HepG2 (cell line): Measurements from ENCODE around the gene P2RX2. TPM values are rescaled to one million over a fixed set of nuclear protein-coding genes. Genes with fewer than 3 reads are reported as not detected.

Experiments used
- ATAC-seq: fragments of 200-7000 bp; cut with Tn5 transposase; 3 replicates; pipeline ENCODE4 v1.9.1; 2020; ENCODE audit warnings: mild to moderate bottlenecking, moderate library complexity
- BruUV-seq: library from RNA; stranded (reverse); fragments of 400-500 nt; replicated peaks from 2 replicates; lab custom pipeline; 2021; lab: Mats Ljungman, UMichigan
- CTCF ChIA-PET: fragments of 300-600 bp; formaldehyde crosslinking; extraction: SDS; loops from one replicate; lab custom pipeline; 2021; ENCODE audit warnings: low total read pairs, inconsistent platforms, low intra/inter-chr PET ratio; lab: Yijun Ruan, JAX
- POLR2A ChIA-PET: fragments of 350-600 bp; sonication (Branson Sonifier 250); formaldehyde crosslinking; loops from one replicate; lab custom pipeline; 2020; ENCODE audit warnings: antibody characterized with exemption, inconsistent platforms; lab: Yijun Ruan, JAX
- DNase-seq: peaks from one replicate; pipeline ENCODE4 v3.0.0-alpha.2; 2015; ENCODE audit warnings: low spot score
- FAIRE-seq: peaks from 3 replicates; lab custom pipeline; 2011; peaks lifted over from hg19 to GRCh38; lab: Jason Lieb, UNC
- H2AFZ ChIP-seq: one replicate; pipeline ENCODE4 v1.6.1; 2011; ENCODE audit warnings: low read length, inconsistent platforms
- H3K27ac ChIP-seq: fragments of 300-600 bp; 3 replicates; pipeline ENCODE4 v1.8.0; 2011; ENCODE audit warnings: mixed run types, mild to moderate bottlenecking, mixed read lengths, low read length, inconsistent platforms; ENCODE audit not compliant: insufficient read depth; ENCODE audit errors: extremely low read length
- H3K27me3 ChIP-seq, 2 experiments: fragments of 200-600 bp in 1 of 2; 2 replicates in 1 of 2; 3 replicates in 1 of 2; pipeline versions ENCODE4 v1.6.0 to v1.8.0; 2011; ENCODE audit warnings: low read length in 2 of 2, mild to moderate bottlenecking in 2 of 2, moderate library complexity in 2 of 2, inconsistent platforms in 1 of 2; ENCODE audit not compliant: insufficient read depth in 2 of 2, control insufficient read depth in 1 of 2
- H3K36me3 ChIP-seq, 2 experiments: fragments of 200-600 bp in 1 of 2; replicated peaks in 1 of 2; 2 replicates in 1 of 2; 3 replicates in 1 of 2; pipeline versions ENCODE4 v1.5.1 to v1.8.0; 2011; ENCODE audit warnings: low read length in 2 of 2, inconsistent platforms in 1 of 2; ENCODE audit not compliant: insufficient read depth in 2 of 2, control insufficient read depth in 1 of 2
- H3K4me1 ChIP-seq: 2 replicates; pipeline ENCODE4 v1.5.1; 2012; ENCODE audit warnings: low read length, inconsistent platforms; ENCODE audit not compliant: insufficient read depth
- H3K4me2 ChIP-seq: 2 replicates; pipeline ENCODE4 v1.6.0; 2011; ENCODE audit warnings: low read depth, low read length, inconsistent platforms
- H3K4me3 ChIP-seq, 3 experiments: fragments of 200-600 bp in 1 of 3; sonication (generic), shearing (Covaris generic) in 1 of 3; replicated peaks in 1 of 3; 2 replicates each; pipeline ENCODE4 v1.5.1; 2011 to 2016; ENCODE audit warnings: low read length in 3 of 3, inconsistent platforms in 2 of 3, low read depth in 2 of 3, mild to moderate bottlenecking in 2 of 3, control low read depth in 1 of 3, mixed read lengths in 1 of 3; ENCODE audit not compliant: insufficient read depth in 1 of 3
- H3K79me2 ChIP-seq: one replicate; pipeline ENCODE4 v1.6.1; 2011; ENCODE audit warnings: low read length, inconsistent platforms; ENCODE audit not compliant: insufficient read depth
- H3K9ac ChIP-seq: 2 replicates; pipeline ENCODE4 v1.6.0; 2011; ENCODE audit warnings: mild to moderate bottlenecking, low read depth, low read length, inconsistent platforms; ENCODE audit not compliant: insufficient read depth
- H3K9me3 ChIP-seq: 2 replicates; pipeline ENCODE4 v1.5.1; 2012; ENCODE audit warnings: mild to moderate bottlenecking, low read length
- H4K20me1 ChIP-seq: 2 replicates; pipeline ENCODE4 v1.6.0; 2011; ENCODE audit warnings: inconsistent platforms, mild to moderate bottlenecking, low read length, moderate library complexity; ENCODE audit not compliant: insufficient read depth
- BRD4 ChIP-seq: sonication (generic); formaldehyde crosslinking; IDR thresholded peaks from 2 replicates; pipeline ENCODE4 v1.4.0; 2020; ENCODE audit warnings: missing genetic modification reagents
- E2F2 ChIP-seq: sonication (generic); formaldehyde crosslinking; IDR thresholded peaks from 2 replicates; pipeline ENCODE4 v1.4.0; 2020; ENCODE audit warnings: missing genetic modification reagents, borderline replicate concordance
- EHMT2 ChIP-seq: fragments of 200-600 bp; sonication (generic); IDR thresholded peaks from 2 replicates; pipeline ENCODE4 v1.7.0; 2017; ENCODE audit warnings: antibody characterized with exemption, low read depth, low read length, borderline replicate concordance
- KAT8 ChIP-seq: IDR thresholded peaks from 2 replicates; pipeline ENCODE4 v1.6.1; 2016; ENCODE audit warnings: missing genetic modification reagents, missing compliant biosample characterization
- REL ChIP-seq: sonication (generic); formaldehyde crosslinking; conservative IDR thresholded peaks from 2 replicates; pipeline ENCODE4 v1.8.0; 2022; ENCODE audit warnings: mild to moderate bottlenecking, missing genetic modification reagents, moderate library complexity
- SRY ChIP-seq: sonication (generic); formaldehyde crosslinking; IDR thresholded peaks from 2 replicates; pipeline ENCODE4 v1.8.0; 2022; ENCODE audit warnings: mild to moderate bottlenecking, missing genetic modification reagents
- TCF7 ChIP-seq: sonication (generic); IDR thresholded peaks from 2 replicates; pipeline ENCODE4 v1.6.1; 2016; ENCODE audit warnings: antibody characterized with exemption, low read depth
- ZBTB3 ChIP-seq: sonication (generic); formaldehyde crosslinking; IDR thresholded peaks from 2 replicates; pipeline ENCODE4 v1.4.0; 2020; ENCODE audit warnings: low read depth, mild to moderate bottlenecking, moderate library complexity, missing genetic modification reagents, borderline replicate concordance
- ZBTB44 ChIP-seq: sonication (generic); formaldehyde crosslinking; IDR thresholded peaks from 2 replicates; pipeline ENCODE4 v1.4.0; 2020; ENCODE audit warnings: missing genetic modification reagents
- ZNF121 ChIP-seq: sonication (generic); formaldehyde crosslinking; IDR thresholded peaks from 2 replicates; pipeline ENCODE4 v1.5.0; 2020; ENCODE audit warnings: mild to moderate bottlenecking, missing genetic modification reagents
- ZNF251 ChIP-seq: sonication (generic); formaldehyde crosslinking; IDR thresholded peaks from 2 replicates; pipeline ENCODE4 v1.9.0; 2021; ENCODE audit warnings: mild to moderate bottlenecking, missing genetic modification reagents
- ZNF253 ChIP-seq: sonication (generic); formaldehyde crosslinking; IDR thresholded peaks from 2 replicates; pipeline ENCODE4 v1.8.0; 2022; ENCODE audit warnings: mild to moderate bottlenecking, missing genetic modification reagents, borderline replicate concordance
- ZNF263 ChIP-seq: sonication (generic); formaldehyde crosslinking; IDR thresholded peaks from 2 replicates; pipeline ENCODE4 v1.4.0; 2020; ENCODE audit warnings: missing genetic modification reagents
- ZNF335 ChIP-seq: sonication (generic); formaldehyde crosslinking; IDR thresholded peaks from 2 replicates; pipeline ENCODE4 v1.4.0; 2020; ENCODE audit warnings: missing genetic modification reagents
- ZNF382 ChIP-seq: sonication (generic); formaldehyde crosslinking; IDR thresholded peaks from 2 replicates; pipeline ENCODE4 v1.5.0; 2020; ENCODE audit warnings: missing genetic modification reagents, mild to moderate bottlenecking, borderline replicate concordance
- ZNF572 ChIP-seq: sonication (generic); formaldehyde crosslinking; IDR thresholded peaks from 2 replicates; pipeline ENCODE4 v1.5.1; 2020; ENCODE audit warnings: mild to moderate bottlenecking, missing genetic modification reagents
- ZNF773 ChIP-seq: sonication (generic); formaldehyde crosslinking; IDR thresholded peaks from 2 replicates; pipeline ENCODE4 v1.4.0; 2020; ENCODE audit warnings: missing genetic modification reagents, borderline replicate concordance
- ZNF883 ChIP-seq: sonication (generic); formaldehyde crosslinking; IDR thresholded peaks from 2 replicates; pipeline ENCODE4 v1.5.1; 2020; ENCODE audit warnings: mild to moderate bottlenecking, missing genetic modification reagents; ENCODE audit errors: not compliant biosample characterization
- WGBS: methylation state at CpG from one replicate; pipeline ENCODE4 v1.1.6; 2017; ENCODE audit warnings: low lambda C conversion rate; 5-methylcytosine and 5-hydroxymethylcytosine counted together
- in situ Hi-C: cut with HindIII; loops from 2 replicates; pipeline ENCODE4 v1.10.0; 2017; ENCODE audit warnings: low pct_unique_long_range_greater_than_20kb; ENCODE audit not compliant: extremely low pct_ligation_motif_present
- intact Hi-C: fragments of 100-400 bp; cut with micrococcal nuclease; formaldehyde crosslinking; loops from one replicate; pipeline ENCODE4 v1.10.0; 2022; ENCODE audit not compliant: unreplicated experiment
- polyA plus RNA-seq, 8 experiments: library from polyadenylated mRNA; depleted of rRNA in 3 of 8; stranded (reverse) in 7 of 8; unstranded in 1 of 8; fragments of >200 nt; fragmentation: Illumina TruSeq in 4 of 8; extraction: Trizol in 4 of 8; gene quantifications; 2 replicates each; pipeline versions ENCODE4 v1.2.1 to v1.2.3, GENCODE V29; 2011 to 2016; ENCODE audit warnings: low read depth in 4 of 8, missing spikeins in 1 of 8, mixed read lengths in 1 of 8; ENCODE audit not compliant: insufficient read depth in 1 of 8
- total RNA-seq, 5 experiments: library from RNA; depleted of rRNA; stranded (reverse); fragments of >200 nt; fragmentation: Illumina TruSeq; extraction: Trizol; gene quantifications; 2 replicates each; pipeline ENCODE4 v1.2.3, GENCODE V29; 2016; ENCODE audit warnings: low read depth in 1 of 5

P2RX2 gene
- total and polyA plus RNA-seq, 2 of the 13 experiments (the other 11 are each of a cell fraction or from before 2014, with no cell fraction given): not detected

- H3K27ac ChIP-seq: no peak overlapping the region
- FAIRE-seq (no peak), DNase-seq (no peak), ATAC-seq (no peak)
- peaks cover 4 to 40% of the 10 kb centered on the region in 2 experiments; a peak in 4 of 5 replicates for H3K27me3 ChIP-seq
- H3K4me1 ChIP-seq: peaks cover 51% of the 10 kb centered on the region
- intact Hi-C loops (no loop called here), in situ Hi-C loops (loop anchor here (5.0 kb wide), 1 partner anchor 190 kb away; no protein-coding TSS in a partner anchor)
- H2AFZ ChIP-seq: no peak overlapping the region
- no peaks in the 10 kb centered on the region for H3K79me2 ChIP-seq
- POLR2A ChIA-PET: no interaction called here
- no TSS peak for BruUV-seq
- H3K9ac ChIP-seq: no peak overlapping the region
- no peaks in the 10 kb centered on the region for H3K36me3 ChIP-seq
- H3K4me3 ChIP-seq: no peak overlapping the region
- CTCF ChIA-PET: no interaction called here
- H3K4me2 ChIP-seq: no peak overlapping the region
- WGBS: 77% methylated on average over 12 of the region's 19 CpGs
- peaks cover 6% of the 10 kb centered on the region; the same call in 1 of the 2 replicates for H3K9me3 ChIP-seq
- TF ChIP-seq ZNF121 (CRISPR knock-in tag) (no peak), ZBTB3 (CRISPR knock-in tag) (no peak), ZNF572 (CRISPR knock-in tag) (no peak), REL (CRISPR knock-in tag) (no peak), ZNF335 (CRISPR knock-in tag) (no peak), TCF7 (no peak), E2F2 (CRISPR knock-in tag) (no peak), EHMT2 (no peak), ZBTB44 (CRISPR knock-in tag) (no peak), BRD4 (CRISPR knock-in tag) (no peak), ZNF382 (CRISPR knock-in tag) (no peak), KAT8 (CRISPR knock-in tag) (no peak), ZNF263 (CRISPR knock-in tag) (no peak), ZNF251 (CRISPR knock-in tag) (no peak), SRY (no peak), ZNF883 (no peak), ZNF773 (CRISPR knock-in tag) (no peak), ZNF253 (CRISPR knock-in tag) (no peak)
- H4K20me1 ChIP-seq: no peaks in the 10 kb centered on the region
These were observed 11.6 kb upstream of the P2RX2 start for GRCh38 chr12:132606927-132607326.
